H1 (cell line): Measurements from ENCODE around the gene FADS2. TPM values are rescaled to one million over a fixed set of nuclear protein-coding genes. Genes with fewer than 3 reads are reported as not detected.

Experiments
- CHD7 ChIP-seq: fragments of 300-600 bp; sonication (generic); IDR thresholded peaks from 2 replicates; pipeline ENCODE4 v1.7.1; 2012; ENCODE audit warnings: low read length, moderate library complexity, mild to moderate bottlenecking, inconsistent platforms; ENCODE audit not compliant: insufficient replicate concordance
- polyA plus RNA-seq, 7 experiments: library from polyadenylated mRNA; depleted of rRNA in 3 of 7; stranded (reverse) in 5 of 7; unstranded in 2 of 7; fragments of >200 nt in 5 of 7; fragments of 200-250 nt in 2 of 7; gene quantifications; 1 replicate in 5 of 7; 2 replicates in 1 of 7; 4 replicates in 1 of 7; pipeline versions ENCODE4 v1.2.1 to v1.2.3, GENCODE V29; 2011 to 2013; ENCODE audit warnings: missing spikeins in 2 of 7, mixed read lengths in 2 of 7
- total RNA-seq: library from RNA; stranded (reverse); fragmentation: NEBNext Ultra II Directional; extraction: Animal tissue kit (Norgen Biotek cat#: 25700); gene quantifications from 2 replicates; pipeline ENCODE4 v1.2.1, GENCODE V29; 2021

The FADS2 gene
- total and polyA plus RNA-seq, 2 of the 8 experiments (the other 6 are each of a cell fraction or from before 2014, with no cell fraction given): 499 to 701 TPM

- no peak for TF ChIP-seq CHD7
These were observed 12.0 kb upstream of the FADS2 start (continued) for GRCh38 chr11:61815790-61816735.
